GM12891 (cell line): ENCODE data around the gene CSGALNACT2.

Experiments
- POLR2A ChIP-seq: IDR thresholded peaks from 2 replicates; pipeline ENCODE4 v1.6.1; 2011; ENCODE audit warnings: low read depth, low read length, control low read depth
- POLR2AphosphoS5 ChIP-seq: IDR thresholded peaks from 2 replicates; pipeline ENCODE4 v1.6.1; 2011; ENCODE audit warnings: low read depth, low read length, control low read depth
- POU2F2 ChIP-seq: IDR thresholded peaks from 2 replicates; pipeline ENCODE4 v1.6.1; 2011; ENCODE audit warnings: low read depth, mild to moderate bottlenecking, control low read depth, low read length, moderate library complexity
- SPI1 ChIP-seq: IDR thresholded peaks from 2 replicates; pipeline ENCODE4 v1.6.1; 2011; ENCODE audit warnings: low read depth, low read length, control low read depth

DNA sequence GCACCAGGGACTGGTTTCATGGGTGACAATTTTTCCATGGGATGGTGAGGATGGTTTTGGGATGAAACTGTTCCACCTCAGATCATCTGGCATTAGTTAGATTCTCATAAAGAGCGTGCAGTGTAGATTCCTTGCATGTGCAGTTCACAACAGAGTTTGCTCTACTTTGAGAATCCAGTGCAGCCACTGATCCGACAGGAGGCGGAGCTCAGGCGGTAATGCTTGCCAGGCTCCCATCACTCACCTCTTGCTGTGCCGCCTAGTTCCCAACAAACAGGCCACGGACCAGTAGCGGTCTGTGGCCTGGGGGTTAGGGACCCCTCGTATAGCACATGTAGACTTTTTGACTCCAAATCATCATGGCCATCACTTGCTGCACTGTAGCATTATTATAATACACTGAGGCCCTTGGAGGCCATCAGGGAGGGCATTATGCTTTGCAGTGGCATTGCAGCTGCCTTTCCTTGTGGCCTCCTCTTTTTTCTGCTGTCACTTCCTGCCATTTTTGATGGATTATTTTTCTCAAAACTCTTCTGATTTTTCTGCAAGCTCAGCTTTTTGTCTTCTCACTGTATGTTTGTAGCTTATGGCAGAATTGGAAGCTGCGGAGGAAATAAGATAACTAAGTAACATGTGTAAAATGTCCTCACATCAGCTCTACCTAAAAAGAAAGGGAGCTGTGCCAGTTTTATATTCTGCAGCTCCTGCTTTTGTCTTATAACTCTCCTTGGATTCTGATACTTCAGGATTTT is 18.5 kb downstream of the CSGALNACT2 start:
- TF ChIP-seq POLR2A: no peak
- no peak for TF ChIP-seq POU2F2
- no peak for TF ChIP-seq POLR2AphosphoS5
- TF ChIP-seq SPI1: no peak
